Esophagus muscularis mucosa (tissue), 4 donors: Measurements from ENCODE around the gene UBE4B.

ENCODE experiments used
- CTCF ChIP-seq, 3 experiments: fragments of 200-600 bp in 2 of 3; fragments of 450-650 bp in 1 of 3; sonication (generic) in 2 of 3; IDR thresholded peaks; one replicate each; pipeline ENCODE4 v1.5.1; 2017 to 2019; ENCODE audit warnings: antibody characterized with exemption in 3 of 3, mild to moderate bottlenecking in 2 of 3, moderate library complexity in 1 of 3
- EP300 ChIP-seq: sonication (generic); formaldehyde crosslinking; IDR thresholded peaks from one replicate; pipeline ENCODE4 v1.6.1; 2017; ENCODE audit warnings: antibody characterized with exemption
- POLR2A ChIP-seq: fragments of 450-650 bp; IDR thresholded peaks from one replicate; pipeline ENCODE4 v1.6.1; 2017; ENCODE audit warnings: antibody characterized with exemption, moderate library complexity, mild to moderate bottlenecking, low read depth

GRCh38 chr1:10075732-10076131 lies 43.0 kb downstream of the UBE4B start:
- TF ChIP-seq CTCF (IDR thresholded peaks at IDR 0.05) (no peak), POLR2A (no peak), EP300 (no peak)
